NOMO-1 treated with DMSO at 0.1 percent for 48 hours (cell line): ENCODE results near the gene GIGYF2.

Source experiments
- DNase-seq: peaks from one replicate; lab custom pipeline; 2025; ENCODE audit not compliant: unreplicated experiment; lab: John Stamatoyannopoulos, UW

The GIGYF2 gene

GRCh38 chr2:232748038-232748437 lies 50.9 kb downstream of the GIGYF2 start:
- no peak for DNase-seq

- no peak for DNase-seq
Observed at GRCh38 chr2:232749331-232749730, 52.2 kb downstream of the GIGYF2 start.

GRCh38 chr2:232750135-232750671 lies 53.1 kb downstream of the GIGYF2 start:
- no peak for DNase-seq

GRCh38 chr2:232757905-232758304 lies 60.8 kb downstream of the GIGYF2 start:
- no peak for DNase-seq

GRCh38 chr2:232761301-232761907 lies 64.3 kb downstream of the GIGYF2 start:
- no peak for DNase-seq

GRCh38 chr2:232767866-232768265 lies 70.7 kb downstream of the GIGYF2 start:
- no peak for DNase-seq

- DNase-seq, result no peak
Observed at GRCh38 chr2:232770207-232770606, 73.1 kb downstream of the GIGYF2 start.

GRCh38 chr2:232771870-232772269 lies 74.7 kb downstream of the GIGYF2 start:
- no peak for DNase-seq

- DNase-seq, result no peak
Observed at GRCh38 chr2:232772531-232772930, 75.4 kb downstream of the GIGYF2 start.

GRCh38 chr2:232773815-232774214 lies 76.7 kb downstream of the GIGYF2 start:
- DNase-seq, result no peak

- DNase-seq, result no peak
Observed at GRCh38 chr2:232776435-232776834, 79.3 kb downstream of the GIGYF2 start, which contains the start of gene KCNJ13. Gene KCNJ13, minus strand, starts transcription at chr2:232776565. Its CDS starts 5,203 bp downstream, at chr2:232771362.

- no peak for DNase-seq
Observed at GRCh38 chr2:232777276-232777675, 80.1 kb downstream of the GIGYF2 start.

GRCh38 chr2:232779465-232779864 lies 82.3 kb downstream of the GIGYF2 start:
- DNase-seq, result no peak

GRCh38 chr2:232779934-232780333 lies 82.8 kb downstream of the GIGYF2 start:
- DNase-seq, result no peak

- no peak for DNase-seq
Observed at GRCh38 chr2:232781765-232782164, 84.6 kb downstream of the GIGYF2 start.

GRCh38 chr2:232783278-232783677 lies 86.1 kb downstream of the GIGYF2 start:
- no peak for DNase-seq

- no peak for DNase-seq
Observed at GRCh38 chr2:232787806-232788205, 90.7 kb downstream of the GIGYF2 start.

GRCh38 chr2:232789082-232789481 lies 92.0 kb downstream of the GIGYF2 start:
- no peak for DNase-seq

GRCh38 chr2:232791518-232791917 lies 94.4 kb downstream of the GIGYF2 start:
- no peak for DNase-seq

GRCh38 chr2:232793271-232793670 lies 96.1 kb downstream of the GIGYF2 start:
- DNase-seq, result no peak

GRCh38 chr2:232794981-232795380 lies 97.8 kb downstream of the GIGYF2 start:
- no peak for DNase-seq

- DNase-seq, result no peak
Observed at GRCh38 chr2:232795920-232796319, 98.8 kb downstream of the GIGYF2 start.

GRCh38 chr2:232798187-232798586 lies 101.1 kb downstream of the GIGYF2 start:
- no peak for DNase-seq
